ENCODE data around the gene RASAL2.

Gene RASAL2

GRCh38 chr1:178093951-178094738 lies at the start of gene RASAL2:
Gene RASAL2, plus strand, starts transcription at chr1:178094104. Its CDS starts 389 bp downstream, at chr1:178094493.
- peak; percentile 26 for DNase-seq

GRCh38 chr1:178046591-178047270 lies 47.2 kb upstream of the RASAL2 start:
- DNase-seq = no peak

- no peak for DNase-seq
Measured at GRCh38 chr1:178047403-178048093, 46.4 kb upstream of the RASAL2 start.

GRCh38 chr1:178048426-178048825 lies 45.5 kb upstream of the RASAL2 start:
- no peak for DNase-seq

GRCh38 chr1:178048883-178049282 lies 45.0 kb upstream of the RASAL2 start:
- DNase-seq = no peak

GRCh38 chr1:178050084-178050483 lies 43.8 kb upstream of the RASAL2 start:
- DNase-seq = no peak

GRCh38 chr1:178051071-178051470 lies 42.8 kb upstream of the RASAL2 start:
- DNase-seq = no peak

GRCh38 chr1:178052650-178053461 lies 41.0 kb upstream of the RASAL2 start:
- no peak for DNase-seq

- DNase-seq = no peak
Measured at GRCh38 chr1:178055093-178055492, 38.8 kb upstream of the RASAL2 start.

- DNase-seq = no peak
Measured at GRCh38 chr1:178055779-178056471, 38.0 kb upstream of the RASAL2 start.

- DNase-seq = no peak
Measured at GRCh38 chr1:178057141-178057765, 36.7 kb upstream of the RASAL2 start.

GRCh38 chr1:178057912-178058534 lies 35.9 kb upstream of the RASAL2 start:
- no peak for DNase-seq

GRCh38 chr1:178060789-178061556 lies 32.9 kb upstream of the RASAL2 start:
- DNase-seq = no peak

GRCh38 chr1:178061620-178062019 lies 32.3 kb upstream of the RASAL2 start:
- no peak for DNase-seq

- DNase-seq = no peak
Measured at GRCh38 chr1:178064191-178064821, 29.6 kb upstream of the RASAL2 start.

GRCh38 chr1:178065250-178065649 lies 28.7 kb upstream of the RASAL2 start:
- DNase-seq = no peak

- no peak for DNase-seq
Measured at GRCh38 chr1:178066296-178066907, 27.5 kb upstream of the RASAL2 start.

- DNase-seq = no peak
Measured at GRCh38 chr1:178066908-178067614, 26.8 kb upstream of the RASAL2 start.

- no peak for DNase-seq
Measured at GRCh38 chr1:178071811-178072210, 22.1 kb upstream of the RASAL2 start.
